ENCODE measurements around the gene NAMPT.
"Not testable (repeated sequence)": the region's sequence is repeated elsewhere in the genome, so short reads cannot be mapped to it uniquely, and the experiment has no call there.

The NAMPT gene

DNA sequence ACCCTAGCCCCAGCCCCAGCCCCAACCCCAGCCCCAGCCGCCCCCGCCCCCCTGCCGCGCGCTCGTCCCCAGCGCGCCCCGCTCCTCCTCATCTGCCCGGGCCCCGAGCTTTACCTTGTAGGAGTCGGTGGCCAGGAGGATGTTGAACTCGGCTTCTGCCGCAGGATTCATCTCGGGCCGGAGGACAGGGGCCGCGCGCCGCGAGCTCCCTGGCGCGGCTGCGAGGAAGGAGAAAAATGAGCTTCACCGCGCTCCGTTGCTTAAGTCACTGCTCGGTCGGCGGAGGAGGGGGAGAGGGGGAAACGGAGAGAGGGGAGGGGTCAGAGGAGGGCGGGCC is at the start of gene NAMPT:
TSS of gene NAMPT (minus strand) at position 270 of the 337 bp plus-strand sequence. CDS start at position 171, 99 bp downstream.
- no peak for DNase-seq

GRCh38 chr7:106332201-106332600 is 47.4 kb upstream of the NAMPT start:
- no peak for DNase-seq

- DNase-seq: no peak
These were observed 46.8 kb upstream of the NAMPT start for GRCh38 chr7:106331441-106332175.

- no peak for DNase-seq
These were observed 45.4 kb upstream of the NAMPT start for GRCh38 chr7:106329971-106330733.

DNA sequence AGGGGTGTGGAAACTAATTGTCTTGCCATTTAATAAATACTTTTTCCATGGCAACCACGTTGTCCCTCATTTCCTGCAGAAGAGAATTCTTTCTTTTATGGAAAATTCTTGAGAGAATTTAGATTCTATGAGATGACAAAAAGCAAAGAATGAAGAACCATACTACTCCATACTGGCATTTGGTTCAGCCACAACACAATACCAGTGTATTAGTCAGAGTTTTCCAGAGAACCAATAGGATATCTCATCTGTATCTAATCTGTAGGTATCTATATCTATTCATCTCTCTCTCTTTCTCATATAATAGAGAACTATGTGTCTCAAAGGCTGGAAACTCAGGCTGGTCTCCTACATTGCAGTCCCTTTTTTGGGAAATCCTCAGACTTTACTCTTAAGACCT is 44.6 kb upstream of the NAMPT start:
- DNase-seq: no peak

DNA sequence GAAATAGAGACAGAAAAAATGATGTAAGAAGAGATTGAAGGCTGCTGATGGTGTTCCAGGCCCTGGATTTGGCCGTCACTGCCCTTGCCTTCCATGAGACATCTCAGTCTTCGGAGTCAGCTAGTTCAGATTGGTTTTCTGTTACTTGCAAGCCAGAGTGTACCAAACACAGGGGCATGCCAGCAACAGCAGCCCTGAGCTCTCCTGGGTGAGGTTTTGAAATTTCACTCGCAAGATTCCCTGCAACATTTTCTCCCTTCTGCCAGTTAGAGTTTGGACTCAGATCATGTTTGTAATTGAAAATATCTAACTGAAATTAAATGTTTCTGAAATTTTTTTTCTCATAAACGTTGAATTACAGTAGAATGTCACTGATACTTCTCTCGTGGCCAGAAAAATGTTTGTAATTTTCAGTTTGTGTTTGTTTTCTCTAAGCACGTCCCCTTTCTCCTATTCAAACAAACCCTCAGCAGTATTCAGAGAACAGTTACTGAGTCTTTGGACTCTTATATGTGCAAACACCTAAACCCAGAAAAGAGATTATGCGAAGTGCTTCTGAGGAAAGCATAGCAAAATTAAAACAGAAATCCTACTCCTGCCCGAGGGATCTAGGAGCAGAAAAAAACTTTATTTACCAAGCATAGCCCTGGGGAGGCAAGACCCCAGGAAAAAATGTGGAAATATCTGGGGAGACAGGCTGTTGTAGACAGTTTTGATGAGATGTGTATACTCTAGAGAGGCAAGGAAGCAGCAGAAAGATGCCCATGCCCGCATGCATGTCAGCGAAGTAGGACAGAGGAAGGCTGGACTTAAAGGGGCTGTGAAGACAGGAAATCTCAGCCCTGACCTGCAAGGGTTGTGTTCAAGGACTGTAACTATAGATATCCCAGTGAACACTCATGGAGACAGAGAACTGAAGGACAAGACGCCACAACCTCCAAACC is 43.0 kb upstream of the NAMPT start:
- DNase-seq: no peak

DNA sequence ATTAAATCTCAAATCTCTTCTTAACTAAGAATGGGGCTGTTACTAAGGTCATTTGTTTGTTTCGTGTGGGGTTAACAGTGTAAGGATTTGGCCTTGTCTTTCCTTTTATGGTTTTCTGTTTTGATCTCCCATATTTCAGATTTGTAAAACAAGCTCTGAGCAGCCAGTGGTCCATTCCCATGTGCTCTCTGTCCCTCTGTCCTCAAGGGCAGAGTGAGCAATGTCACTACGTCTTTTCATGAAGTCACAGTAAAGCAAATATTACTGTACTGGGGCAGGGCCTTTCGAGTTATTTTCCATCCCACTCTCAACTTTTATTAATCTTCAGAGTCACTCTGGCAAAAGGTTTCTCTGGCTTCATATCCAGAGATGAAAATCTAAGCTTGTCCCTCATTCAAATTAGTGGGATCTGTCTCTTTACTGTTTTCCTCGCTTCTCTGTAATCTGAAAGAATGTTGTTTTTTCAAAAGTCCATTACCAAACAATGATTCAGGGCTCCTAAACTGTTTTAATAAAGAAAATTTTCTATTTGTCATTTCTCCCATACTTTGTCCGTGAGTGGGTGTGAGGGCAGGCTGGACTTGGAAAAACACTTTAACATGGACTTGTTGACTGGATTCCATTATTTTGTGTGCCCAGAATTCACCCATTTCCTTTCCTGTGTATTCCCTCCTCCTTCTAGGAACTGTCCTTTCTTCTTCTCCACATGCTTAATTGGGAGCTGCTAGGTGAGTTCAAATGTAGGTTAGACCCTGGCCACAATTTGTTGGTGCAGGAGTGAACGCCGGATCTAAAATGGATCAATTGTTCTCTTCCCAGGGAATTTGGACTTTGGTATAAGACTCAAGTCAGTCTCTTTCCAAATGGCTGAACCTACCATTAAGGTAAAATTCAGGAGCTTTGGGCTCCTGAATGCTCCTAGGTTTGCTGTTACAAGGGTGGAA is 42.1 kb upstream of the NAMPT start:
- no peak for DNase-seq

GRCh38 chr7:106324509-106324908 is 39.7 kb upstream of the NAMPT start:
- not testable (repeated sequence) for DNase-seq

DNA sequence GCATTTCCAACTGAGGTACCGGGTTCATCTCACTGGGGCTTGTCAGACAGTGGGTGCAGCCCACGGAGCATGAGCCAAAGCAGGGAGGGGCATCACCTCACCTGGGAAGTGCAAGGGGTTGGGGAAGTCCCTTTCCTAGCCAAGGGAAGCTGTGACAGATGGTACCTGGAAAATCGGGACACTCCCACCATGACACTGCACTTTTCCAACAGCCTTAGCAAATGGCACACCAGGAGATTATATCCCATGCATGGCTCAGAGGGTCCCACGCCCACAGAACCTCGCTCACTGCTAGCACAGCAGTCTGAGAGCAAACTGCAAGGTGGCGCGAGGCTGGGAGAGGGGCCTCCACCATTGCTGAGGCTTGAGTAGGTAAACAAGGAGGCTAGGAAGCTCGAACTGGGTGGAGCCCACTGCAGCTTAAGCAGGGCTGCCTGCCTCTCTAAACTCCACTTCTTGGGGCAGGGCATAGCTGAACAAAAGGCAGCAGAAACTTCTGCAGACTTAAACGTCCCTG is 35.5 kb upstream of the NAMPT start:
- DNase-seq: not testable (repeated sequence)

GRCh38 chr7:106318482-106318881 is 33.7 kb upstream of the NAMPT start:
- DNase-seq: no peak

GRCh38 chr7:106317971-106318370 is 33.2 kb upstream of the NAMPT start:
- DNase-seq: no peak

- no peak for DNase-seq
These were observed 32.2 kb upstream of the NAMPT start for GRCh38 chr7:106316947-106317346.

DNA sequence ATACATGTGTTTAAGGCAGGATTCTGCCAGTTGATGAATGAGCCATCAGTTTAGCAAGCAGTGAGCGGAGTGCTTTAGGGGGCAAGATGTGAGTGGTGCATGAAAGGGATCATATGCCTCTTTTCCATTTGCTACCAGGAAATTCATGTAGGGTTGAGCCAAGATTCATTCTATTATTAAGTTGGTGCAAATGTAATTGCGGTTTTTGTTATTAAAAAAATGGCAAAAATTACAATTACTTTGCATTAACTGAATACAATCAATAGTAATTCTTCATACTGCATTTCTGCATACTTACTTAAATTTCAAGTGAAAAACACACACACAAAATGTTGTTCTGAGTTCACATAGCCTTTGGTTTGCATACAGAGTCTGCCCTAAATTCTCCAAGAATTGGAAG is 30.1 kb upstream of the NAMPT start:
- DNase-seq: no peak

DNA sequence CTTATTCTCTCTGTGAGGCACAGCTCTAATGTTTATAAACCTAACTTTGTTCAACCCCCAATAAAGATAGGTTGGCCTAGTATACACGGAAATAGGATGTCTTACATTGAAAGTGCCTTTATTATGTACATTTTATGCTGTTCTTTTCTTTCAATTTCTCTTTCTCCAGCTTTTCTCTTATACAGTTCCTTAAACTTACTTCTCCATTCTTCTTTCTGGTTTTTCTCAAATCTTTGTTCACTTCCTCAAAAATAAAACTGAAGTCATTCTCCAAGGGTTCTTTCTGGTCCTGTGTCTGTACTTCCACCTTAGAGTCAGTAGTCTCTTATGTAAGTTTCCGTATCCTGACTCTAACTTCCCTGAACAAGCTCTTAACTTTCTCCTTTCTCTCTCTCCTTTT is 29.2 kb upstream of the NAMPT start:
- peak; percentile 97 for DNase-seq

DNA sequence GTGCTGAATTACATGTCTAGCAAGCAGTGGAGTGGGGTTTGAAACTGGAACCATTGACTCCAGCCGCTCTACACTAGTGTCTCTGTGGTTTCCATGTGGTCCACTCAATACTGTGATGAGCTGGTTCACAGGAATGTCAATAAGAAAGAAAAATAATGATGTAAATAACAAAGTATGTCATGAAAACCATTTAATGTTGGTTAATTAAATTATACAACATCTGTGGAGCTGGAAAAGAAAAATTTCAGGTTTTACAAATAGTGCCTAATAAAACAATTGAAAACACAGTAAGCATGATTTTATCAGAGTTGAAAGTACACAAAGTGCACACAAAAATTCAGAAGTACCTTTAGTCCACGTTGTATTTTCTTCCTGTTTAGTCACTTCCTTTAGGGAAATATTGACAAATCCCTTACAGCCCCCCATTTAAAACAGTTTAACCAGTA is 28.7 kb upstream of the NAMPT start:
- no peak for DNase-seq

DNA sequence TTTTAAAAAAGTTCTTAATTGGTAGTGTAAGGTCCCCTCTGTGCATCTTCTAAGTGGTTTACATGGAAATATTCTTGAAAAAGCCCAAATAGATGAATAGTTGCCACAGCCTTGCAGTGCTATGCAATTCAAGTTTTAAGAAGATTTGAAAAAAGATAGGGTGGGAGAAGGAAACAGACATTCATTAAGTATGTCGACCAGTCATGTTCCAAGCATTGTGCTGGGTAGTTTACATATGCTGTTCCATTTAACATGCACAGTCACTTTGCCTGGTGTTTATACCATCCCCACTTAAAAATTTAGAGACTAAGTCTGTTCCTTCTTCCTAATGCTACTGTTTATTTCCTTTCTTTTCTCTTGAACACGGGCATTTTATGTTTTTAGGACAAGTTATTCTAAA is 28.1 kb upstream of the NAMPT start:
- no peak for DNase-seq

DNA sequence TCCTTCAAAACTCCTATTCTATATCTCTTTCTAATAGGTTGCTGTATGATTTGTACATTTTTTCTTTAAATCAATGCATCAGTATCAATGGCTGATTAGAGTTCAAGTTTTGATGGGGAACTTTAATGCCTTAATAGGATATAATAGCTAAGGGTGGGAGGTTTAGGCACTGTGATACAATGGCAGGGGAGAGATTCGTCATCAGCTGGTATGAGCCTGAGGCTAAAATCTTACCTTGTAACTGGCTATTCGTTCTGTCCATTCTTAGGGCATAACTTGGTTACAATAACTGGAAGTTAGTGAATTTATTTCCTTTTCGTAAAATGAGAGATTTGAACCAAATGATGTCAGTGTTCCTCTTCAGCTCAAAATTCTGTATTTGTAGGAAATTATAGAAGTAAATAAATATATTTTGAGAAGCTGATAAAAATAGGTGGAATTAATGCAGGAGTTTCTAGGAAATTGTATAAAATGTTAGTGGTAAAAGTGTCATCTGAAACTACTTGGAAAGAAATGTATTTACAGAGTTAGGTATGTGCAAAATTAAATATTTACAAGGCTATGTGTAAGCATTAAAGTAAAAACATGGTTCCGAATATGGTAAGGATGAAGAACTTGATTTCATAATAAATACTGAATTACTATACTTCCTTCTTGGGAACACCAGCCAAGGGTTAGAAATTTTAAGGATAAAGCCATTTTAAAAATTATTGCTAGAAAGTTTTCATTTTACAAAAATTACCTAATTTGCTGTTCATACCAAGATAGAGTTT is 27.5 kb upstream of the NAMPT start:
- DNase-seq: no peak

- DNase-seq: no peak
These were observed 24.6 kb upstream of the NAMPT start for GRCh38 chr7:106309362-106309761.

GRCh38 chr7:106306256-106306655 is 21.5 kb upstream of the NAMPT start:
- DNase-seq: no peak

DNA sequence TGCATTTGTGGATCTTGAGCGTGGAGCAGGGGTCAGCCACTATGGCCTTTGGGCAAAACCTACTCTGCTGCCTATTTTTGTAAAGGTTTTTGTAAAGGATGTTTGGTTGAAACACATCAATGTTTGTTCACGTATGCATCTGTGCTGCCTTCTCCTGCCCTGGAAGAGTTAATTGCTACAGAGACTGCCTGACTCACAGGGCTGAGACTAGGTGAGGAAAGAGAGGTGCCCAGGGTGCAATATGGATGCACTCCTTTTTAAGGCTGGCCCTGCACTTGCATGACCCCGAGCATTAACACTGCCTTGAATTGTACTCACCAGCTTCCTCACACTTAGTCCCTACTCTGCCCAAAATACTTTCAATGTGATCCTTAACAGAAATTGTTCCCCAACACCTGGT is 20.9 kb upstream of the NAMPT start:
- DNase-seq: no peak

DNA sequence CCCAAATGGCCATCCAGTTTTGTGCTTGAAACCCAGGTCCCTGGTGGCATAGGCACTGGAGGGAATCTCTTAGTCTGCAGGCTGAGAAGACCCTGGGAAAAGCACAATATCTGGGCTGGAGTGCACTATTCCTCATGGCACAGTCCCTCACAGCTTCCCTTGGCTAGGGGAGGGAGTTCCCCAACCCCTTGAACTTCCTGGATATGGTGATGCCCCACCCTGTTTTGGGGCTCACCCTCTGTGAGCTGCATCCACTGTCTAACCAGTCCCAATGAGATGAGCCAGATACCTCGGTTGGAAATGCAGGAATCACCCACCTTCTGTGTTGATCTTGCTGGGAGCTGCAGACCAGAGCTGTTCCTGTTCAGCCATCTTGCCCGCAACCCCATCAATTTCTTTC is 19.8 kb upstream of the NAMPT start:
- no peak for DNase-seq
